GM19467 (cell line): ENCODE data around the gene BRF1.
"Not testable (repeated sequence)": the region's sequence is repeated elsewhere in the genome, so short reads cannot be mapped to it uniquely, and the experiment has no call there.

Experiments
- ATAC-seq: cut with Tn5 transposase; IDR thresholded peaks from one replicate; pipeline ENCODE4 v1.9.1; 2021; ENCODE audit warnings: mild to moderate bottlenecking, moderate library complexity; ENCODE audit not compliant: unreplicated experiment

The BRF1 gene

GRCh38 chr14:105294142-105294597, 6.6 kb downstream of the BRF1 start:
- no peak for ATAC-seq

GRCh38 chr14:105292826-105293711, 7.7 kb downstream of the BRF1 start:
- ATAC-seq: no peak

GRCh38 chr14:105290621-105291346, 10.0 kb downstream of the BRF1 start:
- ATAC-seq: no peak

GRCh38 chr14:105288936-105289335, 11.9 kb downstream of the BRF1 start:
- not testable (repeated sequence) for ATAC-seq

GRCh38 chr14:105287249-105288102, 13.3 kb downstream of the BRF1 start:
- no peak for ATAC-seq

- ATAC-seq: no peak
These were observed 14.0 kb downstream of the BRF1 start for GRCh38 chr14:105286759-105287144.

- no peak for ATAC-seq
These were observed 15.6 kb downstream of the BRF1 start for GRCh38 chr14:105285174-105285573.

GRCh38 chr14:105283899-105284298, 16.9 kb downstream of the BRF1 start:
- ATAC-seq: no peak

- ATAC-seq: no peak
These were observed 17.8 kb downstream of the BRF1 start for GRCh38 chr14:105283028-105283427.

- no peak for ATAC-seq
These were observed 18.6 kb downstream of the BRF1 start for GRCh38 chr14:105282098-105282725.

GRCh38 chr14:105281371-105282097, 19.3 kb downstream of the BRF1 start:
- no peak for ATAC-seq

- no peak for ATAC-seq
These were observed 20.3 kb downstream of the BRF1 start for GRCh38 chr14:105280525-105280924.

GRCh38 chr14:105279642-105280361, 21.0 kb downstream of the BRF1 start:
- no peak for ATAC-seq

- not testable (repeated sequence) for ATAC-seq
These were observed 23.4 kb downstream of the BRF1 start for GRCh38 chr14:105277448-105277847.

- no peak for ATAC-seq
These were observed 25.4 kb downstream of the BRF1 start for GRCh38 chr14:105275267-105275946.

- ATAC-seq: no peak
These were observed 26.2 kb downstream of the BRF1 start for GRCh38 chr14:105274637-105275036.

GRCh38 chr14:105273062-105273461, 27.7 kb downstream of the BRF1 start:
- no peak for ATAC-seq

GRCh38 chr14:105272623-105273022, 28.2 kb downstream of the BRF1 start:
- ATAC-seq: no peak
